Right cardiac atrium (tissue), 5 donors: Measurements from ENCODE around the gene OR1J1. TPM values are rescaled to one million over a fixed set of nuclear protein-coding genes. Genes with fewer than 3 reads are reported as not detected.

Source experiments
- ATAC-seq, 2 donors: fragments of 200-7000 bp; cut with Tn5 transposase; one replicate each; pipeline versions ENCODE4 v1.8.0 to v1.9.1; 2020; ENCODE audit warnings: moderate library complexity in 2 of 2, mild to moderate bottlenecking in 1 of 2
- DNase-seq, 3 donors: peaks; one replicate each; pipeline ENCODE4 v3.0.0-alpha.2; 2020
- H3K27ac ChIP-seq: one replicate; pipeline ENCODE4 v1.5.1; 2013; ENCODE audit warnings: mild to moderate bottlenecking, low read length, control low read depth, moderate library complexity
- H3K27me3 ChIP-seq: one replicate; pipeline ENCODE4 v1.6.1; 2013; ENCODE audit not compliant: control insufficient read depth, insufficient read depth
- H3K4me1 ChIP-seq: one replicate; pipeline ENCODE4 v1.6.1; 2013; ENCODE audit warnings: low read length; ENCODE audit not compliant: control insufficient read depth, insufficient read depth
- H3K4me3 ChIP-seq: one replicate; pipeline ENCODE4 v1.5.1; 2013; ENCODE audit warnings: low read length, control low read depth
- H3K9me3 ChIP-seq: one replicate; pipeline ENCODE4 v1.6.1; 2013; ENCODE audit warnings: low read length; ENCODE audit not compliant: control insufficient read depth
- WGBS: extraction: QIAGEN DNeasy Blood & Tissue Kit; methylation state at CpG from one replicate; pipeline ENCODE4 v1.1.7; 2013; 5-methylcytosine and 5-hydroxymethylcytosine counted together
- intact Hi-C, 4 donors: fragments of 100-400 bp; cut with DNase I; formaldehyde crosslinking; loops; one replicate each; pipeline versions ENCODE4 v1.11.0 to v1.14.0; 2022 to 2023
- polyA plus RNA-seq: library from polyadenylated mRNA; stranded (reverse); fragments of 200-250 nt; gene quantifications from one replicate; pipeline ENCODE4 v1.2.3, GENCODE V29; 2013
- total RNA-seq, 4 donors: library from RNA; stranded (reverse); fragmentation: NEBNext Ultra II Directional; extraction: Animal tissue kit (Norgen Biotek cat#: 25700); gene quantifications; one replicate each; pipeline ENCODE4 v1.2.1, GENCODE V29; 2021
- donor health status: healthy with polysubstance abuse.
- donor health status: DM: no; HTN: yes; CAD: no.
- donor health status: DM: no; HTN: no; CAD: no.
- donor health status: DM: no; HTN: yes; CAD: no; lungs with severe emphysema.
- donor health status: DM: yes; HTN: yes; CAD: no.

Gene OR1J1
- total and polyA plus RNA-seq, 5 donors, result not detected

- DNase-seq (peak in 2 of 3 donors; percentile 37 to 51), ATAC-seq (no peak)
- intact Hi-C loops, result no loop called here
- H3K27ac ChIP-seq, result no peak overlapping the region
- H3K9me3 ChIP-seq, result peaks cover 3% of the 10 kb centered on the region
- H3K4me3 ChIP-seq, result no peak overlapping the region
- H3K4me1 ChIP-seq, result no peaks in the 10 kb centered on the region
- H3K27me3 ChIP-seq, result no peaks in the 10 kb centered on the region
- whole genome bisulfite sequencing, result 50% methylated on average over 5 of the region's 5 CpGs
Measured at GRCh38 chr9:122444041-122444733, 33.5 kb downstream of the OR1J1 start.

GRCh38 chr9:122442568-122442967 is 35.2 kb downstream of the OR1J1 start:
- H3K27ac ChIP-seq, result no peak overlapping the region
- intact Hi-C loops, result no loop called here
- H3K4me3 ChIP-seq, result no peak overlapping the region
- WGBS, result 79% methylated on average over 1 of the region's 1 CpG
- H3K9me3 ChIP-seq, result peaks cover 3% of the 10 kb centered on the region
- ATAC-seq (no peak), DNase-seq (no peak)
- no peaks in the 10 kb centered on the region for H3K4me1 ChIP-seq
- H3K27me3 ChIP-seq, result no peaks in the 10 kb centered on the region

Other genes starting within 250 kb of the OR1J1 start
- 1 to 10 TPM; 1.2 to 6.4 (median 1.8) TPM for gene LHX6, start 249.0 kb downstream of the OR1J1 start, total RNA-seq
- gene LHX6, start 249.0 kb downstream of the OR1J1 start, polyA plus RNA-seq, result 2.9 TPM
- 10 to 100 TPM; 30.4 to 36.2 (median 33.2) TPM for gene RBM18, start 213.1 kb downstream of the OR1J1 start, total RNA-seq
- gene RBM18, start 213.1 kb downstream of the OR1J1 start, polyA plus RNA-seq, result 13.8 TPM
- 10 to 100 TPM; 24.9 to 33.8 (median 28.7) TPM for gene MRRF, start 213.0 kb downstream of the OR1J1 start, total RNA-seq
- 23.1 TPM for gene MRRF, start 213.0 kb downstream of the OR1J1 start, polyA plus RNA-seq
- gene PTGS1, start 106.9 kb downstream of the OR1J1 start, total RNA-seq, result 10 to 100 TPM; 11.7 to 29.2 (median 22.6) TPM
- 4.5 TPM for gene PTGS1, start 106.9 kb downstream of the OR1J1 start, polyA plus RNA-seq
- not detected for gene OR1J2, start 32.9 kb upstream of the OR1J1 start, total RNA-seq
- not detected for gene OR1J2, start 32.9 kb upstream of the OR1J1 start, polyA plus RNA-seq
- not detected for gene OR1J4, start 41.2 kb upstream of the OR1J1 start, total RNA-seq
- gene OR1J4, start 41.2 kb upstream of the OR1J1 start, polyA plus RNA-seq, result not detected
- not detected for gene OR1N1, start 49.4 kb upstream of the OR1J1 start, total RNA-seq
- gene OR1N1, start 49.4 kb upstream of the OR1J1 start, polyA plus RNA-seq, result not detected
- gene OR1N2, start 75.2 kb upstream of the OR1J1 start, total RNA-seq, result not detected
- gene OR1N2, start 75.2 kb upstream of the OR1J1 start, polyA plus RNA-seq, result not detected
- under 1 TPM in 3 of 4 donors, not detected in 1; 0.14 to 0.61 (median 0.43) TPM for gene OR1L8, start 105.5 kb upstream of the OR1J1 start, total RNA-seq
- gene OR1L8, start 105.5 kb upstream of the OR1J1 start, polyA plus RNA-seq, result 0.05 TPM
- not detected for gene OR1Q1, start 136.8 kb upstream of the OR1J1 start, total RNA-seq
- gene OR1Q1, start 136.8 kb upstream of the OR1J1 start, polyA plus RNA-seq, result not detected
- not detected for gene OR1B1, start 179.7 kb upstream of the OR1J1 start, total RNA-seq
- gene OR1B1, start 179.7 kb upstream of the OR1J1 start, polyA plus RNA-seq, result not detected
- gene OR1L1, start 183.8 kb upstream of the OR1J1 start, total RNA-seq, result not detected
- not detected for gene OR1L1, start 183.8 kb upstream of the OR1J1 start, polyA plus RNA-seq
- not detected for gene OR1L3, start 197.2 kb upstream of the OR1J1 start, total RNA-seq
- not detected for gene OR1L3, start 197.2 kb upstream of the OR1J1 start, polyA plus RNA-seq
- gene OR1L4, start 246.1 kb upstream of the OR1J1 start, total RNA-seq, result not detected
- not detected for gene OR1L4, start 246.1 kb upstream of the OR1J1 start, polyA plus RNA-seq